NCI-H2227 treated with DMSO at 0.1 percent for 48 hours (cell line): Measurements from ENCODE around the gene CUX1.

Experiments used
- DNase-seq: peaks from one replicate; lab custom pipeline; 2025; lab: John Stamatoyannopoulos, UW

The CUX1 gene

DNA sequence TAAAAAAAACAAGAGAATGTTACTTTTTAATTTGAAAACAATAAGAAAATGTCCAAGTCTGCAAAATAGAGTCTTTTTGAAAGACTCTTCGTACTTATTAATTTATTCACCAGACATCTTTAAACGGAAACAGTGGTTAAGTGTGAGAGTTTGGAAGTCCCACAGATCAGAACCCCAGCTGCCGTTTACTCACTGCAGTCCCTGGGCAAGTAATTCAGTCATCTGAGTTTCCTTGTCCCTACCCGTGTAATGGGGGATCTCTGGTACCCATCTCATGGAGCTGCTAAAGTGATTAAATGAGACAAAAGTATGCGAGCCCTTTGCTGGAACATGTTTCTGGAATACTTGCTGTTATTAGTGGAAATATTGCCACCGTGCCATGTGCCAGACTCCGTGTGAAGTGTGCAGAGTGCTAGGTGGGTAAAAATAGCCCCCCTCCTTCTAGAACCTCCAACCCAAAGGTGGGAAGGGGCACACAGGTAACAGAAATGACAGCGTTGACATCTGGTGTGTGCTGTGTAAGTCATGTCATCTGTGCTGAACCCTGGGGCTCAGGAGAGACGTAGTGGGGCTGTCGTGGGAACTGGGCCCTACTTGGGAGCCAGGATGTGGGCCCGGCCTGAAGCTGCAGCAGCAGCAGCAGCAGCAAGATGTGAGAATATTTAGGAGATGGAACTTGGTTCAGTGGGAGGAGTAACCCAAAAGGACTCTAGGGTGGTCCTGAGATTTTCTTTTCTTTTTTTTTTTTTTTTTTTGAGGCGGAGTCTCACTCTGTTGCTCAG, 140.5 kb downstream of the CUX1 start:
- no peak for DNase-seq

- no peak for DNase-seq
Measured at GRCh38 chr7:101959342-101959741, 141.9 kb downstream of the CUX1 start.

- DNase-seq: no peak
Measured at GRCh38 chr7:101959829-101960228, 142.4 kb downstream of the CUX1 start.

DNA sequence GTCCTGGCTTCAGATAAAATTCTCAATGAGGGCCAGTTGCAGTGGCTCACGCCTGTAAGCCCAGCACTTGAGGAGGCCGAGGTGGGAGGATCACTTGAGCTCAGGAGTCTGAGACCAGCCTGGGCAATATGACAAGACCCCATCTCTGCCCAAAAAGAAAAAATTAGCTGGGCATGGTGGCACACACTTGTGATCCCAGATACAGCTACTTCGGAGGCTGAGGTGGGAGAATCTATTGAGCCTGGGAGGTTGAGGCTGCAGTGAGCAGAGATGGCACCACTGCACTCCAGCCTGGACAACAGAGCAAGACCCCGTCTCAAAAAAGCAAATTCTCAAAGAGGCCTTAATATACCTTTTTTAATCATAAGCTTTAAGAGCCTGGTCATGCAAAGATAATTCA, 142.9 kb downstream of the CUX1 start:
- no peak for DNase-seq

DNA sequence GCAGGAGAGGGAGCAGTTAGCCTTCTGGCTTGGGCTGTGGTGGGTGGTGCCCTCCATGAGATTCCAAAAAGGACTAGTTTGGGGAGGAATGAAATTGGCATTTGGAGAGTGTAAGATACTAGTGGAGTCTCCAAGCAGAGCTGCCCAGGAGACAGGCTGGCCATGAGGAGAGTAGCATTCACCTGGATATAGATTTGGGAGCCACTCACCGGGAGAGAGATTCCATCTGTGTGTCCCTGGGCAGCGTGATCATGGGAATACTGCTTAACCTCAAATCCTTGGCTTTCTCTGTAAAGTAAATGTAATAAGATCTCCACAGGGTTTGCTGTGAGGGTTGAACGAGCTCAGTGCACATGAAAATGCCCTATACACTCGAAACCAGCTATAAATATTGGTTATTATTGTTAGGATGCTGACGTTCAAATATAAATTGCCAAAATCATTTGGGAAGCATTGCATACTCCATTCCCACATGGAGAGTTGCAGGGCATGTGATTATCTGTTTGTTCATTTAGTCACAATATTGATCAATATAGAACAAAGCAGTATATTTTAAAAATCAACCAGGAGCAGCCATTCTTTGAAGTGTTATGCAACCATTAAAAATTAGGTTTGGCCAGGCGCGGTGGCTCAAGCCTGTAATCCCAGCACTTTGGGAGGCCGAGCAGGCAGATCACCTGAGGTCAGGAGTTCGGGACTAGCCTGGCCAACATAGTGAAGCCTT, 143.7 kb downstream of the CUX1 start:
- DNase-seq: no peak

GRCh38 chr7:101961811-101962210, 144.4 kb downstream of the CUX1 start:
- DNase-seq: no peak

- no peak for DNase-seq
Measured at GRCh38 chr7:101963693-101964092, 146.3 kb downstream of the CUX1 start.

DNA sequence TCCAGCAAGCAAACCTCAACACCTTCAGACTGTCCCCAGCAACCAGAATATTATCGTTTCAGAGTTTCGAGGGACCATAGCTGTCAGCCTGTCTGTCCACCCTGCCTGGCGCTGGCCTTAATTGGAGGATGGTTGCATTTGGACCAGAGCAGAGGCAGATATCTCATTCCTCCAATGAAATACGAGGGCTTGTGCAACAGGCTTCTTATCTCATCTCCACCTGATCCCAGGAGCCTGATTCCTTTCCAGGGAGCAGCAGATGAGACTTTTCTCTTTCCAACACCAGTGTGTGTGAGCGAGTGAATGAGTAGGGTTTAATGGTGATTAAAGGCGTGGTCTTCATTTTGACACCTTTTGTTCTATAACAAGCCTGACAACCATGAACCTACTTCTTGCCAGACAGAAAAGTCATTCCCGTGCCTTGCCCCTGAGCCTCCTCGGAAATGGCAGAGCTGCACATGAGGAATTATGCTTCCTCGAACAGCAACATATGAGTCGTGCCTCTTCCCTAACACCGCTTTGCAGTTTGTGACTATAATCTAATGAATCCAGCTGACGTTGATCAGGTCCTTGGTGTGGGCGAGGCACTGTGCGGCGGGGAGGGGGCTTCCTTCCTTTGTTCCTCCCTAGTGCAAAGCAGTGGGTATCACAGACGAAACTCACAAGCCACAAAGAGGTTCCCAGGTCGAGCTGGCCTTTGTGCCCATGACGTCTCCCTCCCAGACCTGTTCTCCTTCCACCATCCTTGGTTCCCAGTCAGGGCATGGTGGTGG, 147.4 kb downstream of the CUX1 start:
- no peak for DNase-seq

DNA sequence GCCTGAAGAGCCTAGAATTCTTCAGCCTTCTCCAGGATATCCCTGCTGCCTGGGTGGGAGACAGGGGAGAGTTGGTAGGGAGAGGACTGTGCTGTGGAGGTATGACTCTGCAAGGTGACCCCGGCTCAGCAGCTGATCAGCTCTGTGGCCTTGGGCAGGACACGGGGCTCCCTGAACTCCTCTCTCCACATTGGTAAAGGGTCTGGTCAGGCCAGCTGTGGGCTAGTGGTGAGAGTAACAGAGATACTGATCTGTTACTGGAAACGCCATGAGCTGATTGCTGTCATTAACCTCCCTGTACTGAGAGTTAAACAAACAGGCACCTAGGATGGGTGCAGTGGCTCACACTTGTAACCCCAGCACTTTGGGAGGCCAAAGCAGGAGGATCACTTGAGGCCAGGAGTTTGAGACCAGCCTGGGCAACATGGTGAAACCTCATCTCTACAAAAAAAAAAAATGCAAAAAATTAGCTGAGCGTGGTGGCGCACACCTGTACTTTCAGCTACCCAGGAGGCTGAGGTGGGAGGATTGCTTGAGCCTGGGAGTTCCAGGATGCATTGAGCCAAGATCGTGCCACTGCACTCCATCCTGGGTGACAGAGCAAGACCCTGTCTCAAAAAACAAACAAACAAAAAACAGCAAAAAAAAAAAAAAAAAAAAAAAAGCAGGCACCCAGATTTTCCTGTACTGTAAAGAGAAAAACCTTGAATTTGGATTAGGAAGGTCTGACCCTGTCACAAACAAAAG, 151.5 kb downstream of the CUX1 start:
- DNase-seq: no peak

- no peak for DNase-seq
Measured at GRCh38 chr7:101969997-101970585, 152.7 kb downstream of the CUX1 start.

- no peak for DNase-seq
Measured at GRCh38 chr7:101970801-101971200, 153.4 kb downstream of the CUX1 start.

GRCh38 chr7:101971457-101971856, 154.0 kb downstream of the CUX1 start:
- no peak for DNase-seq

- no peak for DNase-seq
Measured at GRCh38 chr7:101972627-101973026, 155.2 kb downstream of the CUX1 start.

GRCh38 chr7:101973130-101973529, 155.7 kb downstream of the CUX1 start:
- no peak for DNase-seq

GRCh38 chr7:101974393-101974792, 157.0 kb downstream of the CUX1 start:
- no peak for DNase-seq

DNA sequence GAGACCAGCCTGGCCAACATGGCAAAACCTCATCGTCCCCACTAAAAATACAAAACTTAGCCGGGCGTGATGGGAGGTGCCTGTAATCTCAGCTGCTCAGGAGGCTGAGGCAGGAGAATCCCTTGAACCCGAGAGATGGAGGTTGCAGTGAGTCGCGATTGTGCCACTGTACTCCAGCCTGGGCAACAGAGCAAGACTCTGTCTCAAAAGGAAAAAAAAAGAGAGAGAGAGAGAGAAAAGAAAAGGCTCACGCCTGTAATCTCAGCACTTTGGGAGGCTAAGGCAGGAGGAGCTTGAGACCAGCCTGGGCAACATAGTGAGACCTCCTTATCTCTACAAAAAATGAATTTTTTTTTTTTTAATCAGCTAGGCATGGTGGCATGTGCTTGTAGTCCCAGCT, 157.6 kb downstream of the CUX1 start:
- DNase-seq: no peak

DNA sequence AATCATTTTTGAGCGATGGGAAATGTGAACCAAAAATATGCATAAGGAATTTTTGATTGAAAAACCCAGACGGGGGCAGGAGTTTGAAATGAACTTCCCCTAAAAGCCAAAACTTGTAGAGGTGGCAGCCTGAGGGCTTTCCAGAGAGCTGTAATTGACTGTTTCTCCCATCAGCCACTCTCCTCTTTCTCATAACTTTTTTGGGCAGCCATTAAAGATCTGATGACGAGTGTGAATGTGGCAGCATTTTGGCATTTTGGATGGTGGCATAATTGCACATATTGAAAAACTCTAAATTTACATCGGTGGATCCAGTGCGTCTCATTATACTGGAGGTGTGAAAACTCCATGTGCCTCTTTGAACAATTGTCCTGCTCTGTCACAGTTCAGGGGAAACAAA, 159.0 kb downstream of the CUX1 start:
- DNase-seq: no peak

DNA sequence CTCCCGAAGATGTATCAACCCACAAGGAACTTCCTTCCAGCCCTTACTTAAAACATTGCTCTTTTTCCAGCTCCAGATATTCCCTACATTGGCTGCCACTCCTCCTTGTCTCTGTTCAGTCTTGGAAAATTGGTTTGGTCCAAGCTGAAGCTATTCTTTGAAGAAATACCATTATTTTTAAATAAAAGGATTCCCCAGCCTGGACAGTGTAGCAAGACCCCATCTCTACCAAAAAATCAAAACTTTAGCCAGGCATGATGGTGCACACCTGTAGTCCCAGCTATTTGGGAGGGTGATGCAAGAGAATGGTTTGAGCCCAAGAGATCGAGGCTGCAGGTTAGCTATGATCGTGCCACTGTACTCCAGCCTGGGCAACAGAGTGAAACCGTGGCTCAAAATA, 159.8 kb downstream of the CUX1 start:
- DNase-seq: no peak

DNA sequence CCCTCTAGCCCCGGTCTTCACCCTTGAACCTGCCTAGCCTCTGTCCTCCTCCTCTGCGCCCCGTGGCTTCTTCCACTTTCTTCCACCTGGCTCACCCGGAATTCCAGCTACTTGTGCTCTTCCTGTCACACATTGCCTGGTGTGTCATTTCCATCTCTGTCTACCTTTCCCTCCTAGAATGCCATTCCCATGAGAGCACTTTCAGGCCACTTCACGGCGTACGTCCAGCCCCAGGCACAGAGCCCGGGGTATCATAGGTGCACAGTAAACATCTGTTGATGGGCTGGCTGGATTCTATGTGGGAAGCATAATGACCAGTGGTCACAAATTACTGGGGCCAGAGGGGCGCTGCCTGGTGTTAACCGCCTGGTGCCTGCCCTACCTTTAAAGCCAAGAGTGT, 161.3 kb downstream of the CUX1 start:
- no peak for DNase-seq

DNA sequence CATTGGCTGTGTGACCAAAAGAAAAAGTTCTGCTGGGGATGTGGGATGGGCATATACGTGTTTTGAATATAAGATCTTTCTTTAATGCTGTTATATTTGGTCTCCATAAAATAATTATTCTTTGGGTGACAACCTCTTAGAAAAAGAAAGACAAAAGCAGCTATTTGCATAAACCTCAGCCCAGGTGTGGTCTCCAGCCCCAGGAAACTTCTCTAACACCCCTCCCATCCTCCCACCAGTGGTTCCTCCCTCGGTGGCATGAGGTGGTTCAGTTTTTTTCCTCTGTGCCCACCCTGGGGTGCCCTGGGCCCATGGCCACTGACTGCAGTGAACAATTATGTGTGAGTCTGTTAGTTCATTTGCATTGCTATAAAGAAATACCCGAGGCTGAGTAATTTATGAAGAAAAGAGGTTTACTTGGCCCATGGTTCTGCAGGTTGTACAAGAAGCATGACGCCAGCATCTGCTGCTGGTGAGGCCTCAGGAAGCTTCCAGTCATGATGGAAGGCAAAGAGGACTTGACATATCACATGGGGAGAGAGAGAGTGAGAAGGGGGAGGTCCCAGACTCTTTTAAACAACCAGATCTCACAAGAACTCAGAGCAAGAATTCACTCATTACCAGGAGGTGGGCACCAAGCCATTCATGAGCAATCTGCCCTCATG, 165.9 kb downstream of the CUX1 start:
- no peak for DNase-seq
